CD14-positive monocyte (primary cell): ENCODE data around the gene NR2C2AP. TPM values are rescaled to one million over a fixed set of nuclear protein-coding genes. Genes with fewer than 3 reads are reported as not detected.

Source experiments
- DNase-seq, 3 donors: peaks; one replicate each; pipeline ENCODE4 v3.0.0-alpha.2; 2011 to 2022
- H2AFZ ChIP-seq: 2 replicates; pipeline ENCODE4 v1.6.0; 2012; ENCODE audit warnings: mild to moderate bottlenecking, low read depth, low read length, inconsistent platforms; ENCODE audit not compliant: insufficient read depth, poor library complexity, severe bottlenecking
- H3K27ac ChIP-seq, 2 donors: 1 replicate in 1 of 2; 2 replicates in 1 of 2; pipeline ENCODE4 v1.5.1; 2012 to 2013; ENCODE audit warnings: low read length in 2 of 2, control low read depth in 1 of 2, inconsistent platforms in 1 of 2, low read depth in 1 of 2, mild to moderate bottlenecking in 1 of 2
- H3K27me3 ChIP-seq, 2 donors: one replicate each; pipeline versions ENCODE4 v1.6.0 to v1.6.1; 2011 to 2013; ENCODE audit warnings: low read length in 2 of 2; ENCODE audit not compliant: control insufficient read depth in 2 of 2, insufficient read depth in 2 of 2
- H3K36me3 ChIP-seq, 2 donors: replicated peaks in 1 of 2; 1 replicate in 1 of 2; 2 replicates in 1 of 2; pipeline versions ENCODE4 v1.5.1 to v1.6.1; 2012 to 2013; ENCODE audit warnings: low read length in 2 of 2, control low read depth in 1 of 2, inconsistent platforms in 1 of 2, mild to moderate bottlenecking in 1 of 2; ENCODE audit not compliant: insufficient read depth in 2 of 2, control insufficient read depth in 1 of 2
- H3K4me1 ChIP-seq, 2 donors: 1 replicate in 1 of 2; 2 replicates in 1 of 2; pipeline versions ENCODE4 v1.5.1 to v1.6.1; 2012 to 2013; ENCODE audit warnings: low read length in 2 of 2, control low read depth in 1 of 2, inconsistent platforms in 1 of 2, mild to moderate bottlenecking in 1 of 2, moderate library complexity in 1 of 2; ENCODE audit not compliant: insufficient read depth in 2 of 2, control insufficient read depth in 1 of 2
- H3K4me2 ChIP-seq: replicated peaks from 2 replicates; pipeline ENCODE3; 2012; ENCODE audit warnings: low read length, moderate library complexity, mild to moderate bottlenecking; ENCODE audit not compliant: poor library complexity, severe bottlenecking; ENCODE audit errors: extremely low read depth
- H3K4me3 ChIP-seq, 3 experiments: fragments of 200-600 bp in 1 of 3; sonication (generic) in 1 of 3; replicated peaks in 1 of 3; 1 replicate in 2 of 3; 2 replicates in 1 of 3; pipeline ENCODE4 v1.5.1; 2011 to 2013; ENCODE audit warnings: low read length in 3 of 3, mild to moderate bottlenecking in 3 of 3, control low read depth in 2 of 3, low read depth in 2 of 3, inconsistent platforms in 1 of 3, moderate library complexity in 1 of 3
- H3K79me2 ChIP-seq: 2 replicates; pipeline ENCODE4 v1.6.0; 2012; ENCODE audit warnings: mild to moderate bottlenecking, control low read depth, inconsistent platforms, low read length, moderate library complexity; ENCODE audit not compliant: insufficient read depth
- H3K9ac ChIP-seq: 2 replicates; pipeline ENCODE4 v1.6.0; 2017; ENCODE audit warnings: low read length, mild to moderate bottlenecking; ENCODE audit not compliant: insufficient read depth, poor library complexity, severe bottlenecking
- H3K9me3 ChIP-seq, 2 donors: replicated peaks in 1 of 2; 1 replicate in 1 of 2; 2 replicates in 1 of 2; pipeline versions ENCODE4 v1.5.1 to v1.6.1; 2012 to 2013; ENCODE audit warnings: low read length in 2 of 2, control low read depth in 1 of 2; ENCODE audit not compliant: control insufficient read depth in 1 of 2, insufficient read depth in 1 of 2
- H4K20me1 ChIP-seq: 2 replicates; pipeline ENCODE4 v1.6.0; 2012; ENCODE audit warnings: mild to moderate bottlenecking, low read length, control low read depth, moderate library complexity; ENCODE audit not compliant: insufficient read depth
- H3K27ac Mint-ChIP-seq, 7 donors: one replicate each; pipeline ENCODE4 v1.8.0; 2020; ENCODE audit warnings: mild to moderate bottlenecking in 7 of 7, mixed read lengths in 7 of 7, moderate library complexity in 6 of 7, inconsistent platforms in 2 of 7
- H3K27me3 Mint-ChIP-seq, 3 donors: one replicate each; pipeline ENCODE4 v1.8.0; 2021 to 2022; ENCODE audit warnings: low read depth in 3 of 3, mild to moderate bottlenecking in 3 of 3, mixed read lengths in 3 of 3, moderate library complexity in 3 of 3, inconsistent platforms in 1 of 3
- H3K36me3 Mint-ChIP-seq, 2 donors: one replicate each; pipeline ENCODE4 v1.8.0; 2020; ENCODE audit warnings: mixed read lengths in 2 of 2, inconsistent platforms in 1 of 2, mild to moderate bottlenecking in 1 of 2
- H3K4me1 Mint-ChIP-seq: one replicate; pipeline ENCODE4 v1.8.0; 2020; ENCODE audit warnings: mild to moderate bottlenecking, mixed read lengths
- H3K4me3 Mint-ChIP-seq, 2 donors: one replicate each; pipeline ENCODE4 v1.8.0; 2020; ENCODE audit warnings: mild to moderate bottlenecking in 2 of 2, mixed read lengths in 2 of 2, moderate library complexity in 1 of 2
- H3K9me3 Mint-ChIP-seq, 7 donors: one replicate each; pipeline ENCODE4 v1.8.0; 2020 to 2022; ENCODE audit warnings: mixed read lengths in 7 of 7, mild to moderate bottlenecking in 6 of 7, moderate library complexity in 6 of 7, inconsistent platforms in 2 of 7
- WGBS: methylation state at CpG from one replicate; pipeline ENCODE4 v1.1.5; 2013; ENCODE audit warnings: missing lambda C conversion rate; ENCODE audit not compliant: insufficient coverage; 5-methylcytosine and 5-hydroxymethylcytosine counted together
- intact Hi-C, 2 donors: fragments of 100-400 bp; cut with micrococcal nuclease; formaldehyde crosslinking; loops; one replicate each; pipeline versions ENCODE4 v1.15.0 to v1.15.1; 2023
- polyA plus RNA-seq, 3 donors: library from polyadenylated mRNA; depleted of rRNA in 1 of 3; unstranded in 2 of 3; stranded (reverse) in 1 of 3; fragments of 300-500 nt in 2 of 3; fragments of >200 nt in 1 of 3; fragmentation: Illumina TruSeq in 2 of 3; gene quantifications; 1 replicate in 2 of 3; 2 replicates in 1 of 3; pipeline ENCODE4 v1.2.3, GENCODE V29; 2012 to 2021
- TF ChIP-seq, protein P1 (sequence below): fragments of 200-600 bp; IDR thresholded peaks from one replicate; pipeline ENCODE4 v1.8.0; 2022; ENCODE audit warnings: antibody characterized with exemption, mild to moderate bottlenecking

NR2C2AP gene
- polyA plus RNA-seq, 3 donors = 6.4 to 7.8 (median 6.4) TPM

DNA sequence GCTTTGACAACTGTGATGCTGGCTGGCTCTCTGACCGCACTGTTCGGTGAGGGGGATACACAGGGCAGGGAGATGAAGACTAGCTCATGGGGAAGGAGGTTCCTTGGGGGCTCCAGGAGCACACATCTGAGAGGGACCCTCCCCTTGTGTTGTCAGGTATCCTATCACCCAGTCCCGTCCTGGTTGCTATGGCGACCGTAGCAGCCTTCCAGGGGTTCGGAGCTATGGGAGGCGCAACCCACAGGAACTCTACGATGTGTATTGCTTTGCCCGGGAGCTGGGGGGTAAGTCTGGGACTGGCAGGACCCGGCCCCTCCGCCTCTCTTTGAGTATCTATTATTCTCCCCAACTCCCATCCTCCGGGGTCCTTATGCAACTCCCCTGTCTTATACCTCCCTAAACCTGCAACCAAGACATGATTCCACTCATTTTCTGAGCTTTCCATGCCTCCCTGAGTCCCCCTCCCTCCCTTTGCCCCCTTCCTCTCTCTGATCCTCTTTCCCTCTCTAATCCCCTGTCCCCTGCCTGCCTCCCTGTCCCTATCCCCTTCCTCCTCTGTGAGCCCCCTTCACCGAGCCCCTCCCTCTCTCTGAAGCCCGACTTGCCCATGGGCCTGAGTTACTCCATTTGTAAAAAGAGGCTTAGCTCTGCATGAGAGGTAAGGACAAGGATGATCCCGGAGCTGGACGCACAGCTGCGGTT, 21.1 kb upstream of the NR2C2AP start:
- intact Hi-C loops = loop anchor here in 1 of 2 donors (2.0 kb wide), 1 partner anchor 78 kb away; no protein-coding TSS in a partner anchor
- Histone ChIP-seq H3K4me3 (peak overlapping the region in 1 of 3 experiments; percentile 72), H3K79me2 (no peaks in the 10 kb centered on the region), H3K4me2 (peak overlapping the region; percentile 83), H3K27me3 (peaks cover 3 to 24% of the 10 kb centered on the region in 2 donors), H3K27ac (no peak overlapping the region), H3K9ac (peak overlapping the region; percentile 40), H3K4me1 (peaks cover 8 to 12% of the 10 kb centered on the region in 2 donors), H4K20me1 (no peaks in the 10 kb centered on the region), H2AFZ (peak overlapping the region; percentile 83), H3K9me3 (no peaks in the 10 kb centered on the region), H3K36me3 (no peaks in the 10 kb centered on the region)
- Mint-ChIP-seq H3K36me3 (no peaks in the 10 kb centered on the region), H3K27me3 (peaks cover 28 to 50% (median 36%) of the 10 kb centered on the region in 3 donors), H3K4me1 (peaks cover 6% of the 10 kb centered on the region), H3K27ac (no peak overlapping the region), H3K9me3 (peaks cover 0 to 2% (median 0%) of the 10 kb centered on the region in 7 donors), H3K4me3 (peak overlapping the region; percentile 66 to 80)
- WGBS = 74% methylated on average over 10 of the region's 17 CpGs
- TF ChIP-seq, protein P1, sequence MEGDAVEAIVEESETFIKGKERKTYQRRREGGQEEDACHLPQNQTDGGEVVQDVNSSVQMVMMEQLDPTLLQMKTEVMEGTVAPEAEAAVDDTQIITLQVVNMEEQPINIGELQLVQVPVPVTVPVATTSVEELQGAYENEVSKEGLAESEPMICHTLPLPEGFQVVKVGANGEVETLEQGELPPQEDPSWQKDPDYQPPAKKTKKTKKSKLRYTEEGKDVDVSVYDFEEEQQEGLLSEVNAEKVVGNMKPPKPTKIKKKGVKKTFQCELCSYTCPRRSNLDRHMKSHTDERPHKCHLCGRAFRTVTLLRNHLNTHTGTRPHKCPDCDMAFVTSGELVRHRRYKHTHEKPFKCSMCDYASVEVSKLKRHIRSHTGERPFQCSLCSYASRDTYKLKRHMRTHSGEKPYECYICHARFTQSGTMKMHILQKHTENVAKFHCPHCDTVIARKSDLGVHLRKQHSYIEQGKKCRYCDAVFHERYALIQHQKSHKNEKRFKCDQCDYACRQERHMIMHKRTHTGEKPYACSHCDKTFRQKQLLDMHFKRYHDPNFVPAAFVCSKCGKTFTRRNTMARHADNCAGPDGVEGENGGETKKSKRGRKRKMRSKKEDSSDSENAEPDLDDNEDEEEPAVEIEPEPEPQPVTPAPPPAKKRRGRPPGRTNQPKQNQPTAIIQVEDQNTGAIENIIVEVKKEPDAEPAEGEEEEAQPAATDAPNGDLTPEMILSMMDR = no peak
- no peak for DNase-seq

DNA sequence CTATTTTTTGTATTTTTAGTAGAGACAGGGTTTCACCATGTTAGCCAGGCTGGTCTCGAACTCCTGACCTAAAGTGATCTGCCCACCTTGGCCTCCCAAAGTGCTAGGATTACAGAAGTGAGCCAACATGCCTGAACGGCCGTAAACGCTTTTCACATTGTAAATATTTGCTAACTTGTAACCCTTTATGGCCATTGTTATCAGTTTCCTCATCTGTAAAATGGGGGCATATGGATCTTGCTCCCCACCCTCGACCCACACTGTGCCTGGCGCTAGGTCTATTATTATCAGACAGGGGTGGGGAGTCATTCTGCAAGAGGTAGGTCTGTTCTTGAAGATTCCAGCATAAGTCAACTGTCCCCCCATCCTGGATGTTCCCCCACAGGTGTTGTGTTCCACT, 20.4 kb upstream of the NR2C2AP start:
- Histone ChIP-seq H3K4me1 (peaks cover 8 to 12% of the 10 kb centered on the region in 2 donors), H3K9ac (no peak overlapping the region), H3K27ac (no peak overlapping the region), H3K9me3 (no peaks in the 10 kb centered on the region), H3K27me3 (peaks cover 3 to 24% of the 10 kb centered on the region in 2 donors), H3K79me2 (no peaks in the 10 kb centered on the region), H3K4me2 (no peak overlapping the region), H3K4me3 (no peak overlapping the region), H3K36me3 (no peaks in the 10 kb centered on the region), H4K20me1 (no peaks in the 10 kb centered on the region), H2AFZ (no peak overlapping the region)
- Mint-ChIP-seq H3K36me3 (no peaks in the 10 kb centered on the region), H3K27ac (no peak overlapping the region), H3K4me1 (peaks cover 6% of the 10 kb centered on the region), H3K27me3 (peaks cover 28 to 49% (median 35%) of the 10 kb centered on the region in 3 donors), H3K4me3 (no peak overlapping the region), H3K9me3 (peaks cover 0 to 2% (median 0%) of the 10 kb centered on the region in 7 donors)
- intact Hi-C loops = loop anchor here in 1 of 2 donors (2.0 kb wide), 1 partner anchor 77 kb away; no protein-coding TSS in a partner anchor
- TF ChIP-seq, protein P1 = no peak
- no CpG with 5 or more reads among the region's 6 CpGs for WGBS
- DNase-seq = no peak
